Stimulated activated CD8-positive, alpha-beta memory T cell treated with anti-CD3 and anti-CD28 coated beads, Interleukin-7, amount 100 ng/mL, for 1 hour (primary cell): ENCODE data around the gene BRD9.
A peak's percentile ranks its signal among the peaks of the same experiment; 100 is the strongest.
"Not testable (repeated sequence)": the region's sequence is repeated elsewhere in the genome, so short reads cannot be mapped to it uniquely, and the experiment has no call there.

Experiments
- DNase-seq, 2 donors: peaks; one replicate each; pipeline ENCODE4 v3.0.0-alpha.2; 2020; ENCODE audit warnings: low read depth in 2 of 2

BRD9 gene

DNA sequence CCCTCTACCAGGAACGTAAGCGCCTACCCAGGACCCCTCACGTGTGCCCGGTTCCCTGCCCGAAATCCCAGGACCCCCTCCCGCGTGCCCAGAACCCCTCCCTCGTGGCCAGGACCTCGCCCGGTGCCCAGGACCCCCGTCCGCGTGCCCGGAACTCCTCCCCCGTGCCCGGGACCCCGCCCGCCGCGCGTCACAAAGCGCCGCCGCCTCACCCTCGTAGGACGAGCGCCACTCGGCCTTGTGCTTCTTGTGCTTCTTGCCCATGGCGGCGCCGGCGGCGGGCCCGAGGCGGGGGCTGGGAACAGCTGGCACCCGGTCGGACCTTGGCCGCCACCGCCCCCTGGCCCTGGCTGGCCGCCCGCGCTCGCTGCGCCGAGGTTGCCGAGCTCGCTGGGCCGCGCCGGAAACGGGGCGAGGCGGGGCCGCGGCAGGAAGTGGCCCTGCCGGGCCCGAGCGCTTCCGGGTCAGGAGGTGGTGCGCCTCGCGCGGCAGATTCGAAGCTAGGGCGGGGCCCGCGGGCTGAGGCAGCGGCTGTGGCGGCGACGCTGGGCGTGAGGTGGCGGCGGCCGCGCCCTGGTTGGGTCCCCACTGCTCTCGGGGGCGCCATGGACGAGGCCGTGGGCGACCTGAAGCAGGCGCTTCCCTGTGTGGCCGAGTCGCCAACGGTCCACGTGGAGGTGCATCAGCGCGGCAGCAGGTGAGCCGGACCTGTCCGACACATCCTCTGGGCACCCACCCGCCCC lies at the start of gene BRD9, which contains the start of gene TRIP13:
BRD9 (minus strand) TSS at position 408 of the 743 bp plus-strand sequence; CDS start at position 264, 144 bp downstream.
TRIP13 (plus strand) TSS at position 491 of the 743 bp plus-strand sequence; CDS start at position 606, 115 bp downstream.
- peak; percentile 63 to 68 for DNase-seq

DNA sequence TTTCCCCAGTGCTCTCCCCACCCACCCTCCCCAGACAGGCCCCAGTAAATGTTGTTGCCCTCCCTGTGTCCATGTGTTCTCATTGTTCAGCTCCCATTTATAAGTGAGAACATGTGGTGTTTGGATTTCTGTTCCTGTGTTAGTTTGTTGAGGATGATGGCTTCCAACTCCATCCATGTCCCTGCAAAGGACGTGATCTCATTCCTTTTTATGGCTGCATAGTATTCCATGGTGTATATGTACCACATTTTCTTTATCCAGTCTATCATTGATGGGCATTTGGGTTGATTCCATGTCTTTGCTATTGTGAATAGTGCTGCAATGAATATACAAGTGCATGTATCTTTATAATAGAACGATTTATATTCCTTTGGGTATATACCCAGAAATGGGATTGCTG lies 48.1 kb upstream of the BRD9 start:
- DNase-seq = not testable (repeated sequence)

DNA sequence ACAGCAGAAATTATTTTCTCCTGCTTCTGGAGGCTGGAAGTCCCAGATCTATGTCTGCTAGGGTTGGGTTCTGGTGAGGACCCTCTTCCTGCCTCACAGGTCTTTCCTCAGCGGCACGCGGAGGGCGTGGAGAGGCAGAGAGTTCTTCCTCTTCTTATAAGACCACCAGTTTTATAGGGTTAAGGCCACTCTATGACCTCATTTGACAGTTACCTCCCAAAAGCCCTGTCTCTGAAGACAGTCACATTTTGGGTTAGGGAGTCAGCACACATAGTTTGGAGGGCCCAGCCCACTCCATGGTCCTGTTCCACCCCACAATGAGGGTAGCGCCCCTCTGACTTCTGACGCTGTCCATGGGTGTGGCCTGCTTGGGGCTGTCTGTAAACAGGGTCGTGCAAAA lies 46.8 kb upstream of the BRD9 start:
- no peak for DNase-seq

DNA sequence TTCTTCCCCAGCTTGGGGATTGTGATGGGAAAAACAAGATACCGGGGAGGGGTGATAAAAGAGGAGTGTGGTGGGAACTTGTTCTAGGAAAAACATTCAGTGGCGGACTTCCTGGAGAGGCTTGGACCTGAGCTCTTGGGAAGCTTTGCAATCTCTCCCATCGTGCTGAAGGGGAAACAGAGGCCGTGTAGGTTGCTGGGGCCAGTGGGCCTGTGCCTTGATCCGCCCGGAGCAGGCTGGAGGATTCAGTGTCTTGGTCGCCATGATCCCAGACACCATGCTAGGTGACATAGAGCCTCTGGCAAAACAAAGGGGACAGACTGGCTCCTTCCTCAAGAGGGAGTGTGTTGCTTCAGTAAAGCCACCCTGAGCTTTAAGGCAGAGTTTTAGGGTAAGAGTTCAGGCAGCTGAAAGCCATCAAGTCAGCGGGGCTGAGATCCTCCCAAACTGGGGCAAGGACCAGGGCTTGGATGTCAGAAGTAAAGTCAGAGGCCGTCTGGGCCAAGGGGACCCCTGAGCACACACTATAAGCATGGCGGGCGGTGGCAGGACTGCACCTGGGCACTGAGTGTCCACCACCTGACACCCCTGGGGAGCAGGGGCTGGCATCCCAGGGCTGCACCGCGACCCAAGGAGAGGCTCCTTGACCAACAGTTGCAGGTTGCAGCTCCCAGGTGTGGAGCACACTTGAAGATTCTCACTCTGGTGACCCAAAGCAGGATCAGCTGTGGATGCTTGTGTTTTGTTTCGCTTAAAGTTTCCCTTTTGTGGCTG lies 44.7 kb upstream of the BRD9 start:
- no peak for DNase-seq

DNA sequence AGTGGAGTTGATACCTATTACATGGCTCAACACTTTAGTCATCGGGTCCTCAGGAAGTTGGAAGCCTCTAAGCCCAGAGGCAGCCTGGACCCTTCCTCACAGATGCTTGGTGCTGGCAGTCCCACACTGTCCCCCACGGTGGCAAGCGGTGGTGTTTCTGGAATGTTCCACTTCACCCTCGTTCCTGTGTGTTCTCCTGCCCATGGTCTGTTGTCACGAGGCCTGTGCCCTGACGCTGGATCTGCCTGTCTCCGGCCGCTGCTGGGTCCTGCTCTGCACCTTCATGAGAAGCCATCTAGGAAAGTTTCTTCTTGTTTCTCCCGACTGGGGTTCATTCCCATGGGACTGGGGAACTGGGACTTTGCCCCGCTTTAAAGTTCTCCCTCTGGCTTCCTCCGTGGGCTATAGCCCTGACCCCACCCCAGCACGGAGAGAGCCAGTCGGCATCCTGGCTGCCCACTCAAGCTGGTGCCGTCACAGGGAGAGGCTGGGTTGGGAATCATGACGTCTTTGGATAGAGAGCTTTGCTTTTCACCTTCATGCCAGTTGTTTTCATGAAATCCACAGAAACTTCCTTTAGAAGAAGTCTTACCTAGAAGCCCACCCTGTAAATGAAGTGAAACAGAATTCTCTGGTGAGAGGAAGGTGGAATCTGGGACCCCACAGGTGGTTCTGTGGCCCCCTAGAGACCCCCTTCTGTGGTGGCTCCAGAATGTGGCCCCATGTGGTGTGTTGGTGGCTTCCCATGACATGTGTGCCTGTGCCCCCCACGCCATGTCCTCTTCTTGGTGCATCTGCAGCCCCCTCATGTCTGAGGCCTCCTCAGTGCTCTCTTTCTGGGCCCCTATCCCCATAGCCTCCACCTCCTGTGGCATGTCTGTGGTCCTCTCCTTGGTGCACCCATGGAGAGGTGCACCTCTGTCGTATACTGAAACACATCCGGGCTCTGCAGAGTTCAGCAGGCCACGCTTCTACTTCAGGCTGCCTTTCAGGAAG lies 43.8 kb upstream of the BRD9 start:
- no peak for DNase-seq

DNA sequence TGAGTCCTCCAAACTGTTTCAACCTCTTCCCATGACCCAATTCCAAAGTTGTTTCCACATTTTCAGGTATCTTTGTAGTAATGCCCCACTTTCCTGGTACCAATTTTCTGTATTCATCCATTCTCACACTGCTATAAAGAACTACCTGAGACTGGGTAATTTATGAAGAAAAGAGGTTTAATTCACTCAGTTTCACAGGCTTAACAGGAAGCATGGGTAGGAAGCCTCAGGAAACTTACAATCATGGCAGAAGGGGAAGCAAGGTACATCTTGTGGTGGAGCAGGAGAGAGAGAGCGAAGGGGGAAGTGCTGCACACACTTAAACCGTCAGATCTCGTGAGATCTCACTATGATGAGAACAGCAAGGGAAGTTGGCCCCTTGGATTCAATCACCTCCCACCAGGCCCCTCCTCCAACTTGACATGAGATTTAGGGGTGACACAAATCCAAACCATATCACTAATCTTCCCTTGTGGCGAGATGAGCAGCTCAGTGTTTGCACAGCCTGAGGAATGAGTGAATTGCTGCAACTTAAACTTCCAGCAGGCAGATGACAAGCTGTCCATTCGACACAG lies 43.0 kb upstream of the BRD9 start:
- no peak for DNase-seq

DNA sequence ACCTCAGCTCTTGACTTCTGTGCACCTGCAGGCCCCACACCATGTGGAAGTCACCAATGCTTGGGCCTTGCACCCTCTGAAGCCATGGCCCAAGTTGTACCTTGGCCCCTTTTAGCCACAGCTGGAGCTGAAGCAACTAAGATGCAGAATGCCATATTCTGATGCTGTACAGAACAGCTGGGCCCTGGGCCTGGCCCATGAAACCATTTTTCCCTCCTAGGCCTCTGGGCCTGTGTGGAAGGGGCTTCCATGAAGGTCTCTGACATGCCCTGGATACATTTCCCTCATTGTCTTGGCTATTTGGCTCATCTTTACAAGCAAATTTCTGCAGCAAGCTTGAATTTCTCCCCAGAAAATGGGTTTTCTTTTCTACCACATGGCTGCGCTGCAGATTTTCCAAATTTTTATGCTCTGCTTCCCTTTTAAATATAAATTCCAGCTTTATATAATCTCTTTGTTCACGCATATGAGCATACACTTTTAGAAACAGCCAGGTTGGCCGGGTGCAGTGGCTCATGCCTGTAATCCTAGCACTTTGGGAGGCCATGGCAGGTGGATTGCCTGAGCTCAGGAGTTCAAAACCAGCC lies 41.9 kb upstream of the BRD9 start:
- DNase-seq = not testable (repeated sequence)

DNA sequence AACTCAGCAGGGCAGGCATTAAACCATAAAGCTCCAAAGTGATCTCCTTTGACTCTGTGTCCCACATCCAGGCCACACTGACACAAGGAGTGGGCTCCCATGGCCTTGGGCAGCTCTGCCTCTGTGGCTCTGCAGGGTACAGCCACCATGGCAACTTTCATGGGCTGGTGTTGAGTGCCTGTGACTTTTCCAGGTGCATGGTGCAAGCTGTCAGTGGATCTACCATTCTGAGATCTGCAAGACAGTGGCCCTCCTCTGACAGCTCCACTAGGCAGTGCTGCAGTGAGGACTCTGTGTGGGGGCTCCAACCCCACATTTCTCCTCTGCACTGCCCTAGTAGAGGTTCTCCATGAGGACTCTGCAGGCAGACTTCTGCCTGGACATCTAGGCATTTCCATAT lies 41.4 kb upstream of the BRD9 start:
- not testable (repeated sequence) for DNase-seq

DNA sequence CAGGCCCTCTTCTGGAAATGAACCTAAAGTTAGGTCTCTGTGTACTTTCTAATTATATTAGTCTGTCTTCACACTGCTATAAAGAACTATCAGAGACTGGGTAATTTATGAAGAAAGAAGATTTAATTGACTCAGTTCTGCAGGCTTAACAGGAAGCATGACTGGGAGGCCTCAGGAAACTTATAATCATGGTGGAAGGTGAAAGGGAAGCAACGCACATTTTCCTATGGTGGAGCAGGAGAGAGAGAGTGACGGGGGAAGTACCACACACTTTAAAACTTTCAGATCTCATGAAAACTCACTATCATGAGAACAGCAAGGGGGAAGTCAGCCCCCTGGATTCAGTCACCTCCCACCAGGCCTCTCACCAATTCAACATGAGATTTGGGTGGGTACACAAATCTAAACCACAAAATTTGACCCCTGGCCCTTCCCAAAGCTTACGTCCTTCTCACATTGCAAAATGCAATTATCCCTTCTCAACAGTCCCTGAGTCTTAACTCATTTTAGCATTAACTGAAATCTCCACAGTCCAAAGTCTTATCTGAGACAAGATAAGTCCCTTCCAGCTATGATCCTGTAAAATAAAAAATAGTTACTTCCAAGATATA lies 40.8 kb upstream of the BRD9 start:
- no peak for DNase-seq

DNA sequence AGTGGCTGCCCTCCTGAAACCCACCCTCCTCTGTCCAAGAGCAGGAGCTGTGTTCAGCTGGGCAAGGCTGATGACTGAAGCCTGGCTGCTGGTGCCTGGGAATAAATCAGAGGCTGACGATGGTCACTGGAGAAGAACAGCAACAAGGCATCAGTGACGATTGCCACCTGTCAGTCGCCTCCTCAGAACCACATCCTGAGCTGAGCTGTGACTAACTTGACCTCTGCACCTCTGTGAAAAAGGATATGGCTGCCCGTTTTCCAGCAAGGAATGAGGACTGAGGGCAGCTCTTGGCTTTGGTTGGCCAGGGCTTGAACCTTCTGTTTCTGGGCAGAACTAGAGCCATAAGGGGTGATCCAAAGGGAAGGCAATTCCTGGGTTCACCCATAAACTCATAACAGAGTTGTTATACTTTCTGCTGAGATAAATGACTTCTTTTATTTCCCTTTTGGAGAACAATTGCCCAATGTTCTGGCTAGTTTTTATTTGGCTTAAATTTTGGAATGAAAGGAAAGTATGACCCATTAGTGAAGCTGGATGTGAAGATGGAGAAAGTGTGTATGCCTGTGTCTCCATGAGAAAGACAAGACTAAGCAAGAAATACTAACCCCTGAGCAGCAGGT lies 40.1 kb upstream of the BRD9 start:
- DNase-seq = no peak

DNA sequence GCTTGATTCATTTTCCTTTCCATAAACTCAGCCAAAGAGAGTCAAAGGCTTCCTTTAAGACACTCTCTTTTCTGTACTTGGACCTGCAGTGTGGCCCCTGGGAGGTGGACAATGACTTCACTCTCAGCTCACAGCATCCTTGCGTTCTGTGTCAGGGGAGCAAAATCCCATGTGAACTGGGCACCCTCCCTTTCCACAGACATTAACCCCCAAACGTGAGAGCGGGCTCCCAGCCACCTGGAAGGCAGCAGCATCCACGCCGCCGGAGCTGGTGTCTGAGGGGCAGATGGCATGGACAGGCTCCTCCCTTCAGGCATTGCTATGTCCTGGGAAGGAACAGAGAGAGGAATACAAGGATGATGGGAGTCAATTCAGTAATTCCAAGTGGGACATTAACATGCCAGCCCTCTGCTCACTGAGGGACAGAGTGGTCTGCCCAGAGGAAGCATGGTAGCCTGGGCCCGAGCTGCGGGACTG lies 39.6 kb upstream of the BRD9 start:
- no peak for DNase-seq

DNA sequence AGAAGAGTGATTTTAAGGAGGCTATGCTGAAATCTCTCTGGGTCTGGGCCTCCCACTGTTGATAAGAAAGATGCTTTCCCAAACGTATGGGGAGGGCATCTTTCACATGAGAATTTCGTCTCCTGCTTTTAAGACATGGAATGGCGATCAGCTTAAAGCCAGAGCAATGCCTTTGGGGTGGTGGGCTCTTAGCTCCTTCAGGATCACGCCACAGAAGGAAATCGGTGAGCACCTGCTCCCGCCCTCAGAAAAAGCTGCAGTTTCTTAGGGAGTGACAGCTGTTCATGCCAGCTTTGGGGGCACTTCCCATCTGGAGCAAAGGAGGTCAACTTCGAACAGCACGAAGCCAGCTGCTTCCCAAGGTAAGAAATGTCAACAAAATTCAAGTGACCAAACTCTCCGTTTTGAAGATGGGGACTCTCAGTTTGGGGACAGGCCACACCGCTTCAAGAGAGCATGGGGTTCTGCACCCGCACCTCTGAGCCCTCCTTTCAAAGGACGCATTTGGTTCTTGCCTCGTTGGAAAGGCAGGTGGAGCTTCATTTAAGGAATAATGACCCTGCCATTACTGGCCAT lies 39.1 kb upstream of the BRD9 start:
- no peak for DNase-seq

DNA sequence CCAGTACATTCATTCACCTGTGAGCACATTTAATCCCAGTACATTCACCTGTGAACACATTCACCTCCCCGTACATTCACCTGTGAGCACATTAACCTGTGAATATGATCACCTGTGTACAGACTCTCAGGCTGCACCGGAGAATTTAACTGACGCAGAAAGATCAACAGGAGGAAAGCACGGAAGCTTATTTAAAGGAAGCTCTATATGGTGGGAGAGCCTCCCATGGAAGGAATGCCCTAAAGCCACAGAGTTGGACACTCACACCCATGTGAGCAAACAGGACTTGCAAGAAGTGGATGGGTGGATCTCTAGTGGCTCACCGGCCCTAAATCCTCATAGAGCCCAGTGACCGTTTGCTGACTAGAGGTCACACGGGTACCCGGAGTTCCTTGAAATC lies 38.3 kb upstream of the BRD9 start:
- DNase-seq = no peak

DNA sequence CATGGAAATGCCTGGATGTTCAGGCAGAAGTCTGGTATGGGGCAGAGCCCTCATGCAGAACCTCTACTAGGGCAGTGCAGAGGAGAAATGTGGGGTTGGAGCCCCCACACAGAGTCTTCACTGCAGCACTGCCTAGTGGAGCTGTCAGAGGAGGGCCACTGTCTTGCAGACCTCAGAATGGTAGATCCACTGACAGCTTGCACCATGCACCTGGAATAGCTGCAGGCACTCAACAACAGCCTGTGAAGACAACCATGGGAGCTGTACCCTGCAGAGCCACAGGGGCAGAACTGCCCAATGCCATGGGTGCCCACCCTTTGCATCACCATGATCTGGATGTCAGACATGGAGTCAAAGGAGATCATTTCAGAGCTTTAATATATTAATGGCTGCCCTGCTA lies 37.0 kb upstream of the BRD9 start:
- no peak for DNase-seq

DNA sequence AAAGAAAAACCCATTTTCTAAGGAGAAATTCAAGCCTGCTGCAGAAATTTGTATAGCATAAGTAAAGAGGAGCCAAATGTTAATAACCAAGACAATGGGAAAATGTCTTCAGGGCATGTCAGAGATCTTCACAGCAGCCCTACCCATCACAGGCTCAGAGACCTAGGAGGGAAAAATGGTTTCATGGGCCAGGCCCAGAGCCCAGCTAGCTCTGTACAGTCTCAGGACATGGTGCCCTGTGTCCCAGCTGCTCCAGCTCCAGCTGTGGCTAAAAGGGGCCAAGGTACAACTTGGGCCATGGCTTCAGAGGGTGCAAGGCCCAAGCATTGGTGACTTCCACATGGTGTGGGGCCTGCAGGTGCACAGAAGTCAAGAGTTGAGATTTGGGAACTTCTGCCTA lies 36.6 kb upstream of the BRD9 start:
- not testable (repeated sequence) for DNase-seq

DNA sequence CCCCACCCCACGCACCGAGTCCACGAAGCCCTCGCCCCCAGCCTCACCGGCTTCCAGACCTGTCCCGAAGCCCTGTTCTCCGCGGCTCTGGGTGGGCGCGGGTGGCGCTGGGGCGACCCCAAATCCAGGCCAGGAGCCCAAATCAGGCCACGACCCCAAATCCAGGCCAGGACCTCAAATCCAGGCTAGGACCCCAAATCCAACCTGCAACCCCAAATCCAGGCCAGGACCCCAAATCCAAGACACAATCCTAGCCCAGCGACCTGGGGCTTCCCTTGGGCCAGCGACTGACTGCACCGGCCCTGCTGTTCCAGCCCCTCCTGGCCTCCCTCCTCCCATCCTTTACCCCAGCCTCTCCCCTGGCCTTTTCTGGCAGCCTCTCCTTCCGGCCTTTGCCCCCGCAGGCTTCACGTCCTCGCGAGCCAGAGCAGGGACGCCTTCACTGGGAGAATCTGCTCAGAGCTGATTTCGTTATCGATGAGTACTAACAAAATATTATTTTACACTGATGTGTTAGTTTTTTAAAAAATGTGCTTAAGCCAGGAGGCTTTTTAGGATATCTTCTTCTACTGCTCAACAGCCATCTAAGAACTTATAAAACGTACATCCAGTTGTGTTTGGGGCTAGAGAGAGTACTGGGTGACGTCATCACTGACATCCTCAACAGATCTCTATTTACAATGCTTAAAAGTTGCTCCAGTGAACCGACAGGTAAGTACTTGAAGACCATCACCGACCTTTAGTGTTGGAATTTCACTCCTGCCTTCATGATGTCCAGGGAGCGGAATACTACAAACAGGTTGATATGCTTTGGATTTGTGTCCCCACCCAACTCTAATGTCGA lies 34.8 kb upstream of the BRD9 start:
- DNase-seq = no peak

DNA sequence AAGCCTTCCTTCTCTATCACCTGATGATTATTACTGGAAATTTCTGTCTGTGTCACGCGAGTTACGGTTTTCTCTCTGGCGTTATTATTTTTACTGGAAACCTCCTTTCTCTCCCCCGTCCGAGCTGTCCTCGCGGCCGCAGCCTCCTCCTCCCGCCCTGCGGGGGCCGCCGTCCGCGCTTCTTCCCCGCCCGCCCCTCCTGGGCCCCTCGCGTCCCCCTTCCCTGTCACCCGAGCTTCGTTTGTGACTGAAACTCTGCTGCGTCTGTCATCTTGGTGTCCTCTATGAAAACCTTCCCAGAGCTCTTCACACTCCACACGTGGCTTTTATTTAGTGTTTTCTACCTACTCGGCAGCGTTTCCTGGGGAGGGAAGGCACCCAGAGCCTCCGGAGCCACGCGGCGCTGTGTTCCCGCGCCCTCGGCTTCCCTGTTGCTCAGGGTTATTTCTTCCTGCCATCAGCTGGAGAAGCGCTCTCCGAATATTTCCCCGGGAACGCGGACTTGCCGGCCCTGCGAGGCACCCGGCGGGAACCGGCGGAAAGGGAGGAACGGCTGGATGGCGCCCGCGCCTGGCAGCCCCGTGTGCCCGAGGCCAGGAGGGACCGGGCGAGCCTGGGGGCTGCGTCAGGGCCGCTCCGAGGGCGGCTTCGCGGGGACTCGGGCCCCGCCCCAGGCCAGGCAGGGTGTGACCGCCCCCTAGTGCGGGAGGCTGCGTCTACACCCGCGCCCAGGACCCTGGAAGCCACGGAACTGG lies 34.0 kb upstream of the BRD9 start:
- DNase-seq = no peak

DNA sequence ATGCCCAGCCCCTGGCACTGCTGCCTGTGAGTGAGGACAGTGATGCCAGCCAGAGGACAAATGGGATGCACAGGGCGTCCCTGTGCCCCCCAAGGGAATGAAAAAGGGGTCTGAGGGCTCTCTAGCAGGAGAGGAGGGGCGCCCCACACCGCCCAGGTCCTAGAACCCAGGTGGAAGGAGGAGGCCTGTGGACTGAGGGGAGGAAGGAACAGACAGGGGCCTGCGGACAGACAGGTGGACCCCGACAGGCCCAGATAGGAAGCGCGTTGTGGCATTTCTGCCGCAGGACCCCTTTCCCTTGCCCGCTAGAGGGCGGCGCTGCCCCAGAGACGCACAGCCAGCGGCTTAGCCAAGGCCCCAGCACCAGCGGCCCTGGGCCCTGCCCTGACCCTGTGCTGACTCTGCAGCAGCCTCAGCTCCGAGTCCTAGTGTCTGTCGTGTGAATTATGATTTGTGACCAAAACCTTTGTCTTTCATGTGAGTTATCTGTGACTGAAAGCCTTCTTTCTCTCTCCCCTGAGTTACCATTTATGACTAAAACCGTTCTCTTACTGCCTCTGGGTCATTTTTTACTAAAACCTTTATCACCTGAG lies 30.8 kb upstream of the BRD9 start:
- peak; percentile 39 to 53 for DNase-seq
